HG02870 (cell line): ENCODE results near the gene GOLGA8J.
"Not testable (repeated sequence)": the region's sequence is repeated elsewhere in the genome, so short reads cannot be mapped to it uniquely, and the experiment has no call there.

ENCODE experiments used
- ATAC-seq: cut with Tn5 transposase; IDR thresholded peaks from one replicate; pipeline ENCODE4 v1.9.1; 2021; ENCODE audit warnings: mild to moderate bottlenecking, moderate library complexity; ENCODE audit not compliant: unreplicated experiment

The GOLGA8J gene

DNA sequence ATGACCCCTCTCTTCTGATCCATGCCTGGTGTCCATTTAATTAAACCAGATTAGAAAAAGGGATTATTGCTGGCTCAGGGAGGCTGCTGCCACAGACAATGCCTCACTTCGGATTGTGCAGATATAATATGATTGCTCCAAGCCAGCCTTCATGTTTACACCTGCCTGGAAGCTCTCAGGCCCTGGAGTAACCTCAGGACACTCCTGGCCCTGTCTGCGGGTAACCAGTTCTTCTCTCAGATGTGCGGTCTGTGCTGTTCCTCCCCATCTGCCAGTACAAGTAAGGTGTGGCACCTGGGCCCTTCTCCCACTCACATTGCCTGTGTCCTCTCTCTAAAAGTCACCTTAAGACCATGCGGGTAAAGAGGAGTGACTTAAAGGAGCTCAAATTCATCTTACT, 8.8 kb upstream of the GOLGA8J start:
- no peak for ATAC-seq

DNA sequence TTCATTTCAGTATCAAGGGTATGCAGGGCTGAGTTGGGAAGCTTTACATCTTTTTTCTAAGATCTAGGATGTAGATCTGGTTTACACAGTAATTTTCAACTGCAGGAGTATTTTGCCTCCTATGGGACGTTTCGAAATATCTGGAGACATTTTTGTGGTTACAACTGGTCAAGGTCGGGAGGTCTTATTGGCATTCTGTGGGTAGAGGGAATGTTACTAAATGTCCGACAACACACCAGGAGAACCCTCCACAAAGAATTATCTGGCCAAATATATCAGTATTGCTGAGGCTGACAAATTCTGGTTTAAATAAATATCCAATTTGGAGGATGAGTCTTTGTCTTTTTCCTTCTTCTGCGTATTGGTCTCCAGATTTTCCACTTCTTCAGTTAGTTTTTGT, 1.9 kb upstream of the GOLGA8J start:
- not testable (repeated sequence) for ATAC-seq

GRCh38 chr15:30097827-30098226, 15.1 kb downstream of the GOLGA8J start:
- not testable (repeated sequence) for ATAC-seq

GRCh38 chr15:30102890-30103289, 20.1 kb downstream of the GOLGA8J start:
- ATAC-seq = not testable (repeated sequence)

DNA sequence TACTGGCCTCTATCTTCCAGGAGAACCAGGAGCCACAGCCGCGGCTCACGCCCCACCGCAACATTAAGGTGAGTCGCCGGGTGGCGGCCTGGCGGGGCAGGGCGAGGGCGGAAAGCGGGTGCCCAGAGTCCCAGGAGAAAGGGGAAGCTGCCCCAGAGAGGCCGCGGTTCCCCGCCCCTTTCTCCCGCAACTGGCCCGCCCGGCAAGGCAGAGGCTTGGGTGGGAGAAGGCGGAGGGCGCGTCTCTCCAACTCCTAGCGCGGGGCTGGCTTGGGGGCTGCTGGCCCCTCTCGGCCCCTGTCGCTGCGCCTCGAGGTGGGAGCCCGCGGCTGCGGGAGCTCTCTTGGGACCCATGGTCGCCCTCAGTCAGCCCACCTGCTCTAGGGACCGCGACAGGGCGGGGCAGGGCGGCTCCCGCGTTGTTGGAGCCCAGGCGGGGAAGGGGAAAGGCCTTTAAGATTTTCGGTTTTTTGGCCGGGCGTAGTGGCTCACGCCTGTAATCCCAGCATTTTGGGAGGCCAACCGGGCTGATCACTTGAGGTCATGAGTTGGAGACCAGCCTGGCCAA, 21.3 kb downstream of the GOLGA8J start:
- not testable (repeated sequence) for ATAC-seq

GRCh38 chr15:30110591-30110990, 27.8 kb downstream of the GOLGA8J start:
- ATAC-seq = not testable (repeated sequence)

- not testable (repeated sequence) for ATAC-seq
Observed at GRCh38 chr15:30130066-30130465, 47.3 kb downstream of the GOLGA8J start.

DNA sequence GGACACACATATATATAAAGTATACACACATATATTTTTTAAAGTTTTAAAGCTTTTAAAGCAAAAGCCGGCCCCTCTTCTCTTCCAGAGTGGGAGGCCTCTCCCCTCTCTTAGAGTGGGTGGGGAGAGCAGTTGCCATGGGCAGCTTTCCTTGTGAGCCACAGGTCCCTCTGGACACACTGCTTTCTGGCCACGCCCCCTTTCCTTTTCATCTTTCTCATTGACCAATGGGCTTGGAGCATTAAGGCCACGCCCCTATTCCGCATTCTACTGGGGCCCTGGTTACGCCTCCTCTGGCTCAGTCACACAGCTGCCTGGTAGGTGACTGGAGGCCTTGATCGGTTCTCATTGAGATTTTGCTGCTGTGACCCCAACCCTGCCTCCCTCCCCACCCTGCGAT, 52.0 kb downstream of the GOLGA8J start, which contains the start of gene GOLGA8T:
TSS of gene GOLGA8T (plus strand) at position 301 of the 400 bp plus-strand sequence. CDS start at position 399, 98 bp downstream.
- ATAC-seq = not testable (repeated sequence)
